Natural killer cell (primary cell): ENCODE measurements around the gene ADCY2. TPM values are rescaled to one million over a fixed set of nuclear protein-coding genes. Genes with fewer than 3 reads are reported as not detected.

Source experiments
- ATAC-seq, 3 donors: fragments of 150-1000 bp in 2 of 3; fragments of 200-7000 bp in 1 of 3; cut with Tn5 transposase; 1 replicate in 1 of 3; 2 replicates in 2 of 3; pipeline ENCODE4 v1.10.0; 2021; ENCODE audit warnings: mild to moderate bottlenecking in 2 of 3, moderate library complexity in 2 of 3
- DNase-seq, 2 donors: peaks; one replicate each; pipeline versions ENCODE4 v3.0.0 to v3.0.0-alpha.2; 2013 to 2021; ENCODE audit warnings: mixed read lengths in 1 of 2
- H3K27ac ChIP-seq: one replicate; pipeline ENCODE4 v1.5.1; 2013; ENCODE audit warnings: mild to moderate bottlenecking, low read length
- H3K27me3 ChIP-seq: one replicate; pipeline ENCODE4 v1.6.1; 2013; ENCODE audit warnings: low read length; ENCODE audit not compliant: control insufficient read depth, insufficient read depth
- H3K36me3 ChIP-seq: one replicate; pipeline ENCODE4 v1.6.1; 2013; ENCODE audit warnings: low read length; ENCODE audit not compliant: control insufficient read depth, insufficient read depth
- H3K4me1 ChIP-seq: one replicate; pipeline ENCODE4 v1.6.1; 2013; ENCODE audit warnings: low read length; ENCODE audit not compliant: control insufficient read depth, insufficient read depth
- H3K4me3 ChIP-seq: one replicate; pipeline ENCODE4 v1.5.1; 2013; ENCODE audit warnings: low read length
- H3K9me3 ChIP-seq: one replicate; pipeline ENCODE4 v1.6.1; 2013; ENCODE audit warnings: low read length; ENCODE audit not compliant: control insufficient read depth, insufficient read depth
- H3K27ac Mint-ChIP-seq, 2 donors: one replicate each; pipeline ENCODE4 v1.8.0; 2022; ENCODE audit warnings: mild to moderate bottlenecking in 2 of 2, mixed read lengths in 2 of 2, moderate library complexity in 1 of 2
- H3K27me3 Mint-ChIP-seq, 2 donors: one replicate each; pipeline ENCODE4 v1.8.0; 2022; ENCODE audit warnings: low read depth in 2 of 2, mixed read lengths in 2 of 2
- H3K36me3 Mint-ChIP-seq: one replicate; pipeline ENCODE4 v1.8.0; 2022; ENCODE audit warnings: mixed read lengths
- H3K4me1 Mint-ChIP-seq, 2 donors: one replicate each; pipeline ENCODE4 v1.8.0; 2022; ENCODE audit warnings: mixed read lengths in 2 of 2
- H3K4me3 Mint-ChIP-seq: one replicate; pipeline ENCODE4 v1.8.0; 2022; ENCODE audit warnings: mild to moderate bottlenecking, moderate library complexity, mixed read lengths
- H3K9me3 Mint-ChIP-seq, 2 donors: one replicate each; pipeline ENCODE4 v1.8.0; 2022; ENCODE audit warnings: mixed read lengths in 2 of 2
- CTCF ChIP-seq: fragments of 200-600 bp; IDR thresholded peaks from one replicate; pipeline ENCODE4 v1.8.0; 2022; ENCODE audit warnings: antibody characterized with exemption
- WGBS: methylation state at CpG from one replicate; pipeline ENCODE4 v1.1.7; 2013; ENCODE audit warnings: missing lambda C conversion rate; ENCODE audit not compliant: insufficient coverage; 5-methylcytosine and 5-hydroxymethylcytosine counted together
- intact Hi-C: fragments of 100-400 bp; cut with micrococcal nuclease; formaldehyde crosslinking; loops from one replicate; pipeline ENCODE4 v1.14.2; 2022
- total RNA-seq, 4 donors: library from RNA; stranded (reverse); fragments of 120-200 nt in 1 of 4; gene quantifications; one replicate each; pipeline versions ENCODE4 v1.2.3 to v1.2.4, GENCODE V29; 2013 to 2022

The ADCY2 gene
- total RNA-seq, 3 donors from 2014 or later (not counting 1 experiment from before 2014, with no cell fraction given) = not detected

- Mint-ChIP-seq H3K4me1 (no peaks in the 10 kb centered on the region), H3K9me3 (no peaks in the 10 kb centered on the region), H3K36me3 (no peaks in the 10 kb centered on the region), H3K27me3 (peaks cover 6 to 7% of the 10 kb centered on the region in 2 donors), H3K4me3 (no peak overlapping the region), H3K27ac (no peak overlapping the region)
- 86% methylated on average over 9 of the region's 9 CpGs for WGBS
- H3K4me1 ChIP-seq = no peaks in the 10 kb centered on the region
- intact Hi-C loops = no loop called here
- no peak overlapping the region for H3K27ac ChIP-seq
- no peak for ATAC-seq
- H3K9me3 ChIP-seq = no peaks in the 10 kb centered on the region
- no peak for TF ChIP-seq CTCF
- no peak for DNase-seq
- H3K36me3 ChIP-seq = no peaks in the 10 kb centered on the region
- H3K27me3 ChIP-seq = no peaks in the 10 kb centered on the region
- H3K4me3 ChIP-seq = no peak overlapping the region
These were observed 367.7 kb downstream of the ADCY2 start for GRCh38 chr5:7763621-7764072.

DNA sequence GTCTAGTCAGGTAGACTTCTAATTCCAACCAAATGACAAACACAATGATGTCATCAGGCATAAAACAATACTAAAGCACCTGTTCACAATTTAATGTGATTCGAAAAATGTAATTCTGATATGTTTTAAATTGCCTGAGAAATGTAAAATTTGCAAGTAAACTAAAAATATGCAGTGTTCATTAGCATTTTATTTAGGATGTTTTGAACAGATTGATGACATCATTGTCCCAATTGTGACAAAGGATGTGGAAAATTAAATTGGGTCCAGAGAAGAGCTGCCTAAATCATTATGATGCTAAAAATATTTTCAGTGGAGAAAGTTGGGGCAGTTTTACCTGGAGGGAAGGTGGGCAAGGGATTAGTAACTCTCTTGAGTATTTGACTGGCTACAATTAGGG lies 368.5 kb downstream of the ADCY2 start:
- H3K36me3 Mint-ChIP-seq = no peaks in the 10 kb centered on the region
- DNase-seq (no peak), ATAC-seq (no peak)
- no peaks in the 10 kb centered on the region for H3K9me3 Mint-ChIP-seq
- no peak overlapping the region for H3K27ac ChIP-seq
- TF ChIP-seq CTCF = no peak
- H3K4me1 Mint-ChIP-seq = no peaks in the 10 kb centered on the region
- H3K36me3 ChIP-seq = no peaks in the 10 kb centered on the region
- 60% methylated on average over 1 of the region's 1 CpG for WGBS
- H3K4me3 ChIP-seq = no peak overlapping the region
- intact Hi-C loops = no loop called here
- no peaks in the 10 kb centered on the region for H3K27me3 ChIP-seq
- H3K27ac Mint-ChIP-seq = no peak overlapping the region
- H3K9me3 ChIP-seq = no peaks in the 10 kb centered on the region
- H3K4me3 Mint-ChIP-seq = no peak overlapping the region
- no peaks in the 10 kb centered on the region for H3K4me1 ChIP-seq
- H3K27me3 Mint-ChIP-seq = peaks cover 6 to 7% of the 10 kb centered on the region in 2 donors

GRCh38 chr5:7770436-7770835 lies 374.5 kb downstream of the ADCY2 start:
- no peak for TF ChIP-seq CTCF
- no peaks in the 10 kb centered on the region for H3K4me1 Mint-ChIP-seq
- peaks cover 6% of the 10 kb centered on the region in 2 donors for H3K27me3 Mint-ChIP-seq

DNA sequence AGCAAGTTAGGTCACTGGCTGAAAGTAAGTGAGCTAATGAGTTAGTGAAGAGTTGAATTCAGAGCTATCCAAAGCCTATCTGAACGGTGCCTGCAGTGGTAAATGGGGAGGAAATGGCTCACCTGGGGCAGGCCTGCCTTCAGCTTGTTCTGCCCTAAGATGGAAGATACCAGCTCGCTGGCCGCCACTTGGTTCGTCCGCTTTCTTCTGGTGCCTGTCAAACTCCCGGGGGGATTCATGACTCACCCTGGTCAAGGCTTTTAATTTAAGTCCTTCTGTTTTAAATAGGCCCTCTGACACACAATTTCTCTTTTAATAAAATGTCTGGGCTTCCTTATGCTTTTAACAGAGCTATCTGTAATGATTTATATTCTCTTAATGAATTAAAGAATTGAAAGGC lies 376.2 kb downstream of the ADCY2 start:
- Histone ChIP-seq H3K36me3 (no peaks in the 10 kb centered on the region), H3K4me3 (no peak overlapping the region), H3K9me3 (no peaks in the 10 kb centered on the region), H3K27ac (no peak overlapping the region), H3K27me3 (no peaks in the 10 kb centered on the region), H3K4me1 (no peaks in the 10 kb centered on the region)
- ATAC-seq = no peak
- no peak for TF ChIP-seq CTCF
- Mint-ChIP-seq H3K27me3 (peaks cover 4 to 12% of the 10 kb centered on the region in 2 donors), H3K27ac (no peak overlapping the region), H3K4me1 (no peaks in the 10 kb centered on the region), H3K9me3 (peaks cover 0 to 3% of the 10 kb centered on the region in 2 donors), H3K4me3 (no peak overlapping the region), H3K36me3 (no peaks in the 10 kb centered on the region)
- WGBS = 89% methylated on average over 6 of the region's 6 CpGs
- DNase-seq = no peak
- intact Hi-C loops = no loop called here

More at GRCh38 chr5:7770436-7770835, 374.5 kb downstream of the ADCY2 start:
- no peaks in the 10 kb centered on the region for H3K36me3 Mint-ChIP-seq
- H3K9me3 ChIP-seq = no peaks in the 10 kb centered on the region
- no peak overlapping the region for H3K27ac Mint-ChIP-seq
- DNase-seq = no peak
- no peak overlapping the region for H3K4me3 Mint-ChIP-seq
- no peaks in the 10 kb centered on the region for H3K36me3 ChIP-seq
- no peaks in the 10 kb centered on the region for H3K9me3 Mint-ChIP-seq
- H3K27ac ChIP-seq = no peak overlapping the region
- intact Hi-C loops = no loop called here
- no peaks in the 10 kb centered on the region for H3K27me3 ChIP-seq
- H3K4me3 ChIP-seq = no peak overlapping the region
- no peaks in the 10 kb centered on the region for H3K4me1 ChIP-seq
- 58% methylated on average over 2 of the region's 2 CpGs for WGBS
- no peak for ATAC-seq
